H1 (cell line): Measurements from ENCODE around the gene PYCARD. TPM values are rescaled to one million over a fixed set of nuclear protein-coding genes. Genes with fewer than 3 reads are reported as not detected.

Experiments
- CTCF ChIA-PET: fragments of 300-600 bp; sonication (Branson Sonifier 250); formaldehyde crosslinking; loops from one replicate; lab custom pipeline; 2021; ENCODE audit not compliant: partially characterized antibody; lab: Charles Lee
- POLR2A ChIA-PET: fragments of 300-600 bp; sonication (Branson Sonifier 250); formaldehyde crosslinking; loops from one replicate; lab custom pipeline; 2021; ENCODE audit warnings: inconsistent platforms; ENCODE audit not compliant: partially characterized antibody; lab: Charles Lee
- DNase-seq, 2 experiments: peaks; one replicate each; pipeline versions ENCODE4 v3.0.0 to v3.0.0-alpha.2; 2010 to 2022; ENCODE audit warnings: low spot score in 2 of 2, low read depth in 1 of 2, mixed read lengths in 1 of 2
- FAIRE-seq: peaks from 2 replicates; lab custom pipeline; 2011; peaks lifted over from hg19 to GRCh38; lab: Jason Lieb, UNC
- H2AFZ ChIP-seq: 2 replicates; pipeline ENCODE4 v1.8.1; 2012; ENCODE audit warnings: low read length, inconsistent platforms
- H2AK5ac ChIP-seq: 2 replicates; pipeline ENCODE4 v1.6.1; 2013; ENCODE audit warnings: low read depth, low read length
- H2BK120ac ChIP-seq: replicated peaks from 2 replicates; pipeline ENCODE3; 2013; ENCODE audit warnings: low read depth, low read length, inconsistent platforms
- H2BK12ac ChIP-seq: 2 replicates; pipeline ENCODE4 v1.6.1; 2013; ENCODE audit warnings: low read depth, low read length
- H2BK15ac ChIP-seq: 2 replicates; pipeline ENCODE4 v1.6.1; 2013; ENCODE audit warnings: low read length
- H2BK20ac ChIP-seq: 2 replicates; pipeline ENCODE4 v1.6.1; 2013; ENCODE audit warnings: low read length
- H2BK5ac ChIP-seq: 2 replicates; pipeline ENCODE4 v1.6.1; 2013; ENCODE audit warnings: low read depth, low read length
- H3K14ac ChIP-seq: 2 replicates; pipeline ENCODE4 v1.6.1; 2013; ENCODE audit warnings: inconsistent platforms; ENCODE audit not compliant: insufficient read length
- H3K18ac ChIP-seq: 2 replicates; pipeline ENCODE4 v1.6.1; 2013; ENCODE audit warnings: low read length; ENCODE audit errors: extremely low read depth
- H3K23ac ChIP-seq: 2 replicates; pipeline ENCODE4 v1.6.1; 2013; ENCODE audit warnings: inconsistent platforms; ENCODE audit not compliant: insufficient read length
- H3K23me2 ChIP-seq: 2 replicates; pipeline ENCODE4 v1.6.1; 2013; ENCODE audit warnings: low read depth, low read length
- H3K27ac ChIP-seq: 2 replicates; pipeline ENCODE4 v1.6.1; 2011; ENCODE audit warnings: low read depth, low read length, inconsistent platforms
- H3K27me3 ChIP-seq, 4 experiments: replicated peaks in 1 of 4; 1 replicate in 1 of 4; 2 replicates in 3 of 4; pipeline versions ENCODE4 v1.6.1 to v1.8.1; 2011 to 2013; ENCODE audit warnings: low read length in 3 of 4, mild to moderate bottlenecking in 3 of 4, inconsistent platforms in 2 of 4, mixed read lengths in 2 of 4, moderate library complexity in 1 of 4; ENCODE audit not compliant: control insufficient read depth in 3 of 4, insufficient read depth in 3 of 4; ENCODE audit errors: extremely low read depth in 1 of 4
- H3K36me3 ChIP-seq, 4 experiments: 2 replicates each; pipeline versions ENCODE4 v1.6.1 to v1.8.1; 2011 to 2013; ENCODE audit warnings: mild to moderate bottlenecking in 4 of 4, low read length in 3 of 4, moderate library complexity in 2 of 4, control low read depth in 1 of 4, inconsistent platforms in 1 of 4; ENCODE audit not compliant: insufficient read depth in 4 of 4, control insufficient read depth in 2 of 4
- H3K4ac ChIP-seq: replicated peaks from 2 replicates; pipeline ENCODE3; 2013; ENCODE audit warnings: low read length, low read depth, mixed read lengths, inconsistent platforms; ENCODE audit not compliant: insufficient read length
- H3K4me1 ChIP-seq, 4 experiments: replicated peaks in 1 of 4; 1 replicate in 1 of 4; 2 replicates in 3 of 4; pipeline versions ENCODE4 v1.6.1 to v1.8.1; 2011 to 2013; ENCODE audit warnings: low read length in 3 of 4, inconsistent platforms in 2 of 4, mixed read lengths in 1 of 4; ENCODE audit not compliant: insufficient read depth in 4 of 4, control insufficient read depth in 3 of 4
- H3K4me2 ChIP-seq, 2 experiments: 2 replicates each; pipeline versions ENCODE4 v1.6.1 to v1.8.1; 2011 to 2013; ENCODE audit warnings: low read depth in 2 of 2, low read length in 2 of 2, control low read depth in 1 of 2, inconsistent platforms in 1 of 2, mild to moderate bottlenecking in 1 of 2; ENCODE audit not compliant: insufficient read depth in 1 of 2
- H3K4me3 ChIP-seq, 4 experiments: fragments of 200-600, 300-600 bp in 1 of 4; sonication (generic), shearing (Covaris generic), sonication (Bioruptor Twin) in 1 of 4; 2 replicates each; pipeline versions ENCODE4 v1.5.1 to v1.8.1; 2011 to 2016; ENCODE audit warnings: low read length in 4 of 4, low read depth in 3 of 4, control low read depth in 2 of 4, inconsistent platforms in 2 of 4, mild to moderate bottlenecking in 2 of 4, mixed read lengths in 1 of 4, moderate library complexity in 1 of 4; ENCODE audit not compliant: insufficient read depth in 2 of 4; ENCODE audit errors: extremely low read depth in 1 of 4
- H3K56ac ChIP-seq: replicated peaks from 2 replicates; pipeline ENCODE3; 2013; ENCODE audit warnings: low read depth, mild to moderate bottlenecking, mixed read lengths, low read length, inconsistent platforms; ENCODE audit not compliant: insufficient read length
- H3K79me1 ChIP-seq: 2 replicates; pipeline ENCODE4 v1.6.1; 2013; ENCODE audit warnings: low read depth, low read length, control low read depth
- H3K79me2 ChIP-seq, 2 experiments: 2 replicates each; pipeline versions ENCODE4 v1.6.1 to v1.8.1; 2012 to 2013; ENCODE audit warnings: low read length in 2 of 2, mild to moderate bottlenecking in 2 of 2, inconsistent platforms in 1 of 2; ENCODE audit not compliant: insufficient read depth in 2 of 2, control insufficient read depth in 1 of 2
- H3K9ac ChIP-seq, 4 experiments: replicated peaks in 1 of 4; 1 replicate in 1 of 4; 2 replicates in 3 of 4; pipeline versions ENCODE4 v1.6.1 to v1.8.1; 2011 to 2013; ENCODE audit warnings: low read depth in 3 of 4, low read length in 3 of 4, control low read depth in 2 of 4, mild to moderate bottlenecking in 2 of 4, moderate library complexity in 2 of 4, inconsistent platforms in 1 of 4; ENCODE audit errors: extremely low read depth in 1 of 4
- H3K9me3 ChIP-seq, 2 experiments: 2 replicates each; pipeline versions ENCODE4 v1.6.1 to v1.8.1; 2012 to 2013; ENCODE audit warnings: mild to moderate bottlenecking in 2 of 2, moderate library complexity in 2 of 2, control low read depth in 1 of 2, inconsistent platforms in 1 of 2, low read depth in 1 of 2, low read length in 1 of 2, mixed read lengths in 1 of 2; ENCODE audit not compliant: insufficient read depth in 2 of 2
- H4K20me1 ChIP-seq, 2 experiments: replicated peaks in 1 of 2; 2 replicates each; pipeline versions ENCODE3 to v1.8.1; 2011 to 2013; ENCODE audit warnings: inconsistent platforms in 2 of 2, low read length in 2 of 2, mild to moderate bottlenecking in 1 of 2; ENCODE audit not compliant: insufficient read depth in 2 of 2, control insufficient read depth in 1 of 2
- H4K5ac ChIP-seq: 2 replicates; pipeline ENCODE4 v1.6.1; 2013; ENCODE audit warnings: low read length, low read depth, mixed read lengths, inconsistent platforms; ENCODE audit not compliant: insufficient read length
- H4K8ac ChIP-seq: 2 replicates; pipeline ENCODE4 v1.8.0; 2013; ENCODE audit warnings: mild to moderate bottlenecking, moderate library complexity, low read length, inconsistent platforms; ENCODE audit not compliant: insufficient read depth; ENCODE audit errors: extremely low read depth
- H4K91ac ChIP-seq: replicated peaks from 2 replicates; pipeline ENCODE3; 2013; ENCODE audit warnings: low read length, mixed read lengths, inconsistent platforms; ENCODE audit not compliant: insufficient read length
- BCL11A ChIP-seq, 2 experiments: IDR thresholded peaks; one replicate each; pipeline ENCODE4 v1.6.1; 2011; ENCODE audit warnings: low read depth in 2 of 2, low read length in 2 of 2, mild to moderate bottlenecking in 2 of 2
- CHD2 ChIP-seq: IDR thresholded peaks from 2 replicates; pipeline ENCODE4 v1.6.1; 2012; ENCODE audit warnings: low read length, improper control_type of control experiment
- KDM4A ChIP-seq: IDR thresholded peaks from one replicate; pipeline ENCODE4 v1.7.1; 2012; ENCODE audit warnings: low read depth, mild to moderate bottlenecking, moderate library complexity, low read length, inconsistent platforms; ENCODE audit not compliant: severe bottlenecking
- SIX5 ChIP-seq: IDR thresholded peaks from 2 replicates; pipeline ENCODE4 v1.6.1; 2011; ENCODE audit warnings: mild to moderate bottlenecking, low read depth, low read length
- SP2 ChIP-seq: IDR thresholded peaks from 2 replicates; pipeline ENCODE4 v1.6.1; 2012; ENCODE audit warnings: mild to moderate bottlenecking, low read length, inconsistent platforms
- SP4 ChIP-seq: IDR thresholded peaks from 2 replicates; pipeline ENCODE4 v1.6.1; 2012; ENCODE audit warnings: low read length, inconsistent platforms
- USF2 ChIP-seq: IDR thresholded peaks from 2 replicates; pipeline ENCODE4 v1.6.1; 2011; ENCODE audit warnings: low read length, improper control_type of control experiment
- WGBS, 2 experiments: shearing (Covaris generic) in 1 of 2; methylation state at CpG; one replicate each; pipeline versions ENCODE4 v1.1.6 to v1.1.7; 2013 to 2015; ENCODE audit warnings: low lambda C conversion rate in 2 of 2, mixed read lengths in 2 of 2, inconsistent platforms in 1 of 2, low coverage in 1 of 2, missing lambda C conversion rate in 1 of 2; ENCODE audit not compliant: insufficient replicate concordance in 2 of 2, insufficient coverage in 1 of 2, insufficient read length in 1 of 2; ENCODE audit errors: extremely low coverage in 1 of 2, missing lambda C conversion rate in 1 of 2; 5-methylcytosine and 5-hydroxymethylcytosine counted together
- polyA plus RNA-seq, 7 experiments: library from polyadenylated mRNA; depleted of rRNA in 3 of 7; stranded (reverse) in 5 of 7; unstranded in 2 of 7; fragments of >200 nt in 5 of 7; fragments of 200-250 nt in 2 of 7; gene quantifications; 1 replicate in 5 of 7; 2 replicates in 1 of 7; 4 replicates in 1 of 7; pipeline versions ENCODE4 v1.2.1 to v1.2.3, GENCODE V29; 2011 to 2013; ENCODE audit warnings: missing spikeins in 2 of 7, mixed read lengths in 2 of 7
- total RNA-seq: library from RNA; stranded (reverse); fragmentation: NEBNext Ultra II Directional; extraction: Animal tissue kit (Norgen Biotek cat#: 25700); gene quantifications from 2 replicates; pipeline ENCODE4 v1.2.1, GENCODE V29; 2021

PYCARD gene
- total and polyA plus RNA-seq, 2 of the 8 experiments (the other 6 are each of a cell fraction or from before 2014, with no cell fraction given): 29.9 to 77.9 TPM

- Histone ChIP-seq H2AK5ac (peak within 1 kb of the TSS; percentile 32; the same call in 1 of the 2 replicates), H2BK5ac (peak within 1 kb of the TSS; percentile 100), H2BK15ac (peak within 1 kb of the TSS; percentile 97; the same call in 1 of the 2 replicates), H3K27ac (peak within 1 kb of the TSS; percentile 99), H3K56ac (peak within 1 kb of the TSS; percentile 99), H2BK20ac (0 out of 2 replicates have a peak within 1 kb of the TSS, but pooled peaks have one; percentile 67), H3K4me1 (peaks cover 0 to 7% (median 2%) of the 10 kb centered on the region in 4 experiments; a peak in 5 of 7 replicates), H3K23ac (no peak within 1 kb of the TSS), H3K36me3 (peaks cover 18 to 33% (median 26%) of the 10 kb centered on the region in 4 experiments), H4K8ac (peak within 1 kb of the TSS; percentile 100), H4K5ac (peak within 1 kb of the TSS; percentile 84), H3K4me2 (peak within 1 kb of the TSS; percentile 92 to 93), H3K14ac (peak within 1 kb of the TSS; percentile 96), H2BK12ac (peak within 1 kb of the TSS; percentile 99), H3K27me3 (no peaks in the 10 kb centered on the region), H3K4ac (peak within 1 kb of the TSS; percentile 99), H3K79me1 (peaks cover 8% of the 10 kb centered on the region), H3K18ac (peak within 1 kb of the TSS; percentile 89), H4K91ac (peak within 1 kb of the TSS; percentile 99), H2AFZ (no peak within 1 kb of the TSS; the same call in 1 of the 2 replicates), H3K79me2 (peaks cover 38 to 54% of the 10 kb centered on the region in 2 experiments), H2BK120ac (peak within 1 kb of the TSS; percentile 99), H3K4me3 (peak within 1 kb of the TSS; percentile 69 to 96 (median 86)), H3K9ac (peak within 1 kb of the TSS; percentile 95 to 99 (median 99)), H3K23me2 (peaks cover 14% of the 10 kb centered on the region; the same call in 1 of the 2 replicates), H3K9me3 (no peaks in the 10 kb centered on the region), H4K20me1 (peaks cover 30 to 32% of the 10 kb centered on the region in 2 experiments)
- POLR2A ChIA-PET: interaction anchor here (0.5 to 6.5 kb wide), 71 partner anchors 6 to 534 kb away, joined by 3 to 272 read pairs (median 5); partner anchors contain the start of genes ARMC5, COX6A2, HSD3B7 and KAT8
- DNase-seq (peak in 1 of 2 experiments; percentile 94), FAIRE-seq (no peak)
- CTCF ChIA-PET: interaction anchor here (0.9 kb wide), 1 partner anchor 48 kb away, joined by 4 read pairs; no protein-coding TSS in a partner anchor
- 1% methylated on average over 60 of the region's 69 CpGs; no CpG with 5 or more reads in 1 of the 2 experiments for WGBS, 2 experiments
- TF ChIP-seq SP4 (no peak), CHD2 (no peak; the same call in 1 of the 2 replicates), SP2 (no peak), BCL11A (IDR thresholded peaks at IDR 0.05; ENCODE audit: low read depth in 2 of 2, low read length in 2 of 2) (no peak), KDM4A (peak; percentile 11), USF2 (no peak), SIX5 (peak; percentile 45; the same call in 1 of the 2 replicates)
Observed at GRCh38 chr16:31179747-31180459, 22.7 kb downstream of the PYCARD start, which contains the start of gene FUS. Gene FUS (plus strand): TSS chr16:31180139. CDS start chr16:31180215, 76 bp downstream.
